EL (cell line): Measurements from ENCODE around the gene KLHL3.
A peak's percentile ranks its signal among the peaks of the same experiment; 100 is the strongest.

Experiments used
- DNase-seq: peaks from one replicate; pipeline ENCODE4 v3.0.0-alpha.2; 2016

KLHL3 gene

DNA sequence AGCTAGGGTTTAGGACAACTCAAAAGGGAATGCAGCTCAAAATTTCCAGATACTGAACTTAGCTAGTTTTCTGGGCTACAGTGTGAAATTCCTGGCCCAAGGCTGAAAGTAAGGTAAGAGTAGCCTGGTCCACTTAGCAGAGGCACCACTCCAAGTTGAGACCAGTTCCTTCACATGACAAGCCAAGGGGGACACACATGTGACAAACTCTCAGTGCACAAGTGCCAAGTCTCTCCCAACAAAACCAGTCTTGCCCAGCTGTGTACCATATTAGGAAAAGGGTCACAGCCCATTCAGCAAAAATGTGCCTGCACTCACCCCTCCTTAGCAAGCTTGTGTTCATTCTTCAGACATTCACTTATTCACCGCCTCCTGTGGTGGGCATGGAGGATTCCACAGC is 27.8 kb downstream of the KLHL3 start:
- no peak for DNase-seq

DNA sequence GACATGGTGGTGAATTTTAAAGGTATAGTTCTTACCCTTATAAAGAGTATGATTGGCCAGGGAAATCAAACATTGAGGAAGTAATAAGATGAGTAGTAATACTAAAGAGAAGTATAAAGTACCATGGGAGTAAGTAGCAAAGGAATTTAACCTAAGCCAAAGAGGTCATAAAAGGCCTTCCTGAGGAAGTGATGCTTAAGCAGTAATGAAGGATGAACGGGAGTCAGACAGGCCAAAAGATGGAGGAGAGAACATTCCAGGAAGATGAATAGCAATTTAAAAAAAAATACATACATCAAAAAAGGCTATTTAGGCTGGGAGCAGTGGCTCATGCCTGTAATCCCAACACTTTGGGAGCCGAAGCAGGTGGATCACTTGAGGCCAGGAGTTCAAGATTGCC is 29.0 kb downstream of the KLHL3 start:
- DNase-seq, result peak; percentile 72

DNA sequence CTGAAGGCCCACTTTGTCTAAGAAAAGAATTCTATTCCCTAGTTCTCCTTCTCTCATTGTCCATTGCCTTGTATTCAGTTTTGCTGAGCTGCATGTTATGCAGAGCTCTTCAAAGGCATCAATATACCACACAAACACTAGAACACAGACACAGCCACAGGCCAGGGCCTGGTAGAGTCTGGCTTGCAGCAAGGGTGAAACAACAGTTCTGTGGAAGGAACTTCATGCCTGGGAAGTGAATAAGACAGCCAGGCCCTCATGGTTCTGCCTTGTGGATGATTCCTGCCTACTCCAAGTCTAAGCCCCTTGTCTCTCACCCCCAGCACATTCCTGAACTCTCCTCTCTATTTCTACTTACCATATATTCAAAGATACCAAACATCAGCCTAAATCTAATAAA is 30.8 kb downstream of the KLHL3 start:
- DNase-seq, result peak; percentile 24

DNA sequence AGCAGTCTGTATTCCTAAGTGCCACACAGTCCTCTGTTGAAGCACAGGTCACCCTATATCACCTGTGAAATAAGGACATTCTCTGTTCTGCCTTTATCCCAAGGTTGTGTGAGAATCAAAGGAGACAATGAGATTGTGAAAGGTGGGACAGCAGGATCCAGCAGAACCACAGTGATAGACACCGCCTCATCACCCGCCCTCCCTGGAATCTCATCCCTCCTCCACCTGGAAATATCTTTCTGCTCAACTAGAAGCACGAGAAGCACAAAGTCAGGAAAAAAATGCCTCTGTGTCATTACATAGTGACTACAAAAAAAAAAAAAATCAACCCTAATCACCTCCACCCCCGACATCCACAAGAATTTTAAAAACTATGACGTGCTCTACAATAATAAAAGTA is 32.3 kb downstream of the KLHL3 start:
- no peak for DNase-seq

DNA sequence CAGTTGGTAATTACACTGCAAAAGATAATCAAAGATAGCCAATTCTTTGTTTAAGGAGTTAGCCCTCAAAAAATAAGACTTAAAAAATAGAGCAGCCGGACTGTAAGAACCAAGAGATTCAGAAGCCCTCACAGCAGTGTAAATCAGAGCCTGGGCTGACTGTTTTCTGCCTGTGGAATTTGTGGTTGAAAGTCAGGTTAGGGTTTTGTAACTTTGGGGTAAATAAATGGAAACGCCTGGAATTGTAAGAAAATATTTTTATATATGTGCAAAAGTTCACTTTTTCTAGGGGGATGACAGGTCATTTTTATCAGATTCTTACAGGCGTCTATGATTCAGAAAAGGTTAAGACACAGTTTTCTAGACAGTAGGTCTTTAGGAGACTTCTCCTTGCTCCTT is 35.6 kb downstream of the KLHL3 start:
- DNase-seq, result no peak

DNA sequence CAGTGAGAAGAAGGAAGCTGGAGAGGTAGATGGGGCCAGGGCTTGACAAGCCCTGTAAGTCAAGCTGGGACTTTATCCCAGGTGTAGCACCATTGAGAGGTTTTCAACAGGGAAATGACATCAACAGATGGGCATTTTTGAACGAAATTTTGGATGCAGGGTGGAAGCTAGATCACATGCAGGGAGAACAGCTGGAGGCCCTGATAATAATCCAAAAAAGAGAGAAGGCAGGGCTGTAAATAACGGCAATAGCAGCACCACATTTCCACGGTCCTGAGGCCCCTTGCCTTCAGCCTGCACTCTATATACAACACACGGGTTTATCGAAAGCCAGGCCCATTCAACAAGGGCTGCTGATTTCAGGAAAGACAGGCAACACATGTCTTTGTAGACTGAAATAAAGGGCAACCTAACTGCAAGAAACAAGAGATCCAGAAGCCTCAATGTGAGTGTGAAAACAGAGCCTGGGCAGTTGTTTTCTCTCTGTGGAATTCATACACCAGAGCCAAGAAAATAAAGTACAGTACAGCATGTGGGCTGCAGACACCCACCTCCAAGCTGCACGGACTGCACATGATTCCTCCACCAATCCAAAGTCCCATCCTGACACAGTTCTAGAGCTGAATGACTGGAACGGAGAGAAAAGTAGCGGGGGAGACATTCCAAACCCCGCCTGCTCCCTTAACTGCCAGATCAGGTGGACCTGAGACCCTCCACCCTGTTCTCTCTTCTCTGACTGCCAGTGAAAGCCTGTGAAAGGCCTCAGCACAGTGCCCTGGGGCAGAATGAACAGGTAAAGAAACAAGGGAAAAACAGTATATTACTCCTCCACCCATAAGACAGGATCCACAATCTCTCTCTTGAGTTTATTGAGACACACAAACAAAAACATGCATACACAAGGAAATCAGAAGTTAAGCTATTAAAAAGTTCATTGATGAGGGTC is 36.3 kb downstream of the KLHL3 start:
- DNase-seq, result no peak

DNA sequence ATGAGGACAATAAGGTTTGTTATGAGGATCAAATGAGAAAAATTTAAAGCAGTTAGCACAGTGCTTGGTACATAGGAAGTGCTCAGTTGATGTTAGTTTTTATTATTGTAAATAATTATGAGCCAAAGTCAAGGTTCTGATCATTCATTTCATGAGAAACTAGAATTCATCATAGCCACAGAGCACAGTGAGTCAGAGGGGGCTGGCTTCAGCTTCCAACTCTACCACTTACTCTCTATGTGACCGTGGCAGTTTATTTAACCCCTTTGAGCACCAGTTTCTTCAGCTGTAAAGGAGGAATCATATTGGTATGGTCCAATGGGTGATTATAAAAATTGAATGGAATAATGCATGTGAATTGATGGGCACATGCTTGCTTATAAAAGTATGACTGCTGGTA is 39.4 kb downstream of the KLHL3 start:
- peak; percentile 45 for DNase-seq

DNA sequence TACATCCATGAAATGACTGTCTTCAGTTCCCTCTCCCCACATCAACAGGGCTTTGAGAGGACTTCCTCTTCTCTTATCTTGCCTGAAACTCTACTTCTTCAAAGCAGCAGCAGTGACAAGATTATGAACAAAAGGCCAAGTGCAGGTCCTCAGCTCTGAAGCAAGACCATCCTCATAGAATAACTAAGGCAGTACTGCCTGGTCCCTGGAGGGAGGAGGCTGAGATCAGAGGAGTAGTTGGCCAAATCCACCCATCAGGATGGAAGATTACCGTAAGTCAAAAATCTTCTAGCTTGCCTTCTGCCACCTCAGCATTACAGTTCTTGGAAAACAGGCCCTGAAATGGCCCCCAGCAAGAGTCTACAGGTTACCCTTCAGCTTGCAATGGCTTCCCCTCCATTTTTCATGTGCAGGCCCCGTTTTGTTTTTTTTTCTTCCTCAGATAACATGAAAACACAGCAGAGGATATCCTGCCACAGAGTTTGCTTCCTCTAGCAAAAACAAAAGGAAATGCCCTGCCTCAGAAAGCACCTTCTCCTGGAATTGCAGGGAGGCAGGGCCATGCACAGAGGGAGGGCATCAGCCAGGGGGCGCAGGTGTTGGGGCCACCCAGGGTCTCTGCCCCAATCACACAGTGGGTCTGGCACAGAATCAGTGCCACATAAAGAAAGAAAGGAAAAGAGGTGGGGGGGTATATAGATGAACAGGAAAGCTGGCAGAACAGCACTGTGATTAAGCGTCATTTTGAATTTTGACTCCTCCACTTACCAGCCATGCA is 40.0 kb downstream of the KLHL3 start:
- DNase-seq, result no peak

DNA sequence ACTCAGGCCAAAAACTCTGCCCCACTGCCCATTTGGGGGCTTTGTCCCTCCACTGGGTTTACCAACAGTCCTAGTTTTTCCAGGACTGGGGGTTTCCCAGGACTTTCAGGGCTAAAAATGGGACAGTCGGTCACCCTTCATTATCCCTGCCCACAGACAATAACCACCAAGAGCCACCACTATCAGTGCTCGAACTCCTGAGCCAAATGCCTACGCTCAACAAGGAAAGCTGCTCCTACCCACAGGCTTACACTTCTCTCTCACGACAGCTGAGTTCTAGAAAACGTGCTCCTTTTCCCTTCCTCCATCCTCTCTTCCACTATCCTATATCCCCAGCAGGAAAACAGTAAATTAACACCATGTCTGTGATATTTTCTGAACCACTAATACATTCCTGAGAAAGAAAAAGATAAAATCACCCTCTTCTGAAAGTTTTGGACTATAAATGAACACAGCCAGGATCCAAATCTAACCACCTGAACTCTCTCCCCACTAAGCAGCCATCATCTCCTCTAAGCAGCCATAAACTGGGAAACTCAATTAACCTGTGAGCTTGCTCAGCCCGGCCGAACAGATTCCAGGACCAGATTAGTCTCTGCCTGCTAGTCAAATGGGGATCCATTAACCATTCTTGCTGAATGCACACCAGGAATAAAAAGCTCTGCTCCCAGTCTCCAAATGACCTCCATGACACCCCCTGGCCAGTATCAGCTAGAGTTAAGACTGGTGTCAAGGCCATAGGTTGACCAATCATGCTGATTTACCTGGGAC is 41.8 kb downstream of the KLHL3 start:
- no peak for DNase-seq

DNA sequence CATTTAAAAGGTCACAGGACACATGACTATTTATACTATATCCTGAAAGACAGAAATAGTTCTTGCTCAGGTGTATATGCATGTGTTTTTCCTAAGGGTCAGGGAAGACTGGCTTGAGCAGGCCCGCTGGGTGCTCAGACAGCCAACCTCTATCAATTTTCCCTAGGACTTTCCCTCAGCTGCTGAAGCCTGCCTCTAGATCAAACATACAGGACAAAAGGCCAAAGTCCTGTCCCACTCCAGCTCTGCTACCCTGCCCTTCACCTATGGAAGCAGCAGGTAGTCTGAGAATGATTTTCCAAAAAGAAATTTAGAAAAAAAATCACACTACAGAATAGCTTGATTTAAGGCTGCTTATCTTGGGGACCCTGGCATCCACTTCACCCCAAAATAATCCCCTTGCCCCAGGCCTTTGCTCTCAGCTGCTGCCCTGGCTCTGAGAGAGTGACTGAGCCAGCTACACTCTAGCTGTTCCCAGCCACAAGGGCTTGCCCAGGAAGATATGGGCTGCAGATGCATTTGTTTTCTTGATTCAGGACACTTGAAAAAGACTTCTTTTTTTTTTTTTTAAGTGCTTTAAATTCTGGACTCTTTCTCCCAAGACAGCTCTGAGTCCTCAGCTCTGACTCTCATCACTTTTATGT is 42.5 kb downstream of the KLHL3 start:
- no peak for DNase-seq

DNA sequence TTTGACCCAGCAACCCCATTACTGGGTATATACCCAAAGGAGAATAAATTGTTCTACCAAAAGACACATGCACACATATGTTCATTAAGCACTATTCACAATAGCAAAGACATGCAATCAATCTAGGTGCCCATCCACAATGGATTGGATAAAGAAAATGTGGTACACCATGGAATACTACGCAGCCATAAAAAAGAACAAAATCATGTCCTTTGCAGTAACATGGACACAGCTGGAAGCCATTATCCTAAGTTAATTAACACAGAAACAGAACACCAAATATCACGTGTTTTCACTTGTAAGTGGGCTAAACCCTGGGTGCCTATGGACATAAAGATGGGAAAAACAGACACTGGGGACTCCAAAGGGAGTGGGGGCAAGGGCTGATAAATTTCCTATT is 46.6 kb downstream of the KLHL3 start:
- no peak for DNase-seq

DNA sequence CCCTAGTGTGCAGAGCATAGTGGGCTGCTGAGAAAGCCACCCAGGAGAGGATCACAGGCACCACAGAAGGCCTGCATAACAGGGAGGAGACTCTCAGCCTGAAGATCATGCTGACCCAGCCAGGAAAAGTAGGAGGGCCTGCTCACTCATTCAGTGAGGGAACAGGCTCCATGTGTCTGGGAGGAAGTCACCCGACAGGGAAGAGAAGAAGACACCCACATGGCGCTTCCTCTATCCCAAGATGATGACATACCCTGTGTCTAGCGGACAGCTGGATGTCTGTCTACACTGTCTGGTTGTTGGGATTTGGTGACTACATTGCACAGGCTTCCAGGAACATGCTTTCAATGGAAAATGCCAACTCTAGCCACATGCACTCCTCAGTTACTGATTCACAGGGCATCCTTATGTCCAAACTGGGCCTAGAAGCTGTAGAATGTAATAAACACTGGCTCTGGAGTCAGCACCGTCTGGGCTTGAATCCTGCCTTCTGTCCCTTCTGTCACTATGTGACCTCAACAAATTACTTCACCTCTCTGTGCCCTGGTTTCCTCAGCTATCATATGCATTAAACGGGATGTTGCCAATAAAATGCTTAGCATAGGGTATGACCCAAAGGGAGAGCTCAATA is 47.6 kb downstream of the KLHL3 start:
- DNase-seq, result peak; percentile 4

DNA sequence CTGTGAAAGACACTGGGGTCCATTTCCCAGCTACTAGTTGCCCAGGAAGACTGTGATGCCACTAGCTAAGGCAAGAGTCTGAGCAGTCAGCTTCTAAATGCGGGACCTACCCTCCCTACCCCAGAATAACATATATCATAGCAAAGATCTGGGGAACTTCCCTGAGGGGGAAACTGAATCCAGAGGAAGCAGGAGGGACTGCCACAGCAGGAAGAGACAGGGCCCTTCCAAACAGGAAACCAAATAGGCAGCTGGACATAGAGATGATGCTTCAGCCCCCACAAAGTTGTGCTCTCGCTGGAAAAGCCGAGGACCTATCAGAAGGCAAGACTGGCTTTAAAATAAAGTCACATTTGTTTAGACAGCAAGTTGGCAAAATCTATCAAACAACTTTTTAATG is 51.1 kb downstream of the KLHL3 start:
- no peak for DNase-seq

DNA sequence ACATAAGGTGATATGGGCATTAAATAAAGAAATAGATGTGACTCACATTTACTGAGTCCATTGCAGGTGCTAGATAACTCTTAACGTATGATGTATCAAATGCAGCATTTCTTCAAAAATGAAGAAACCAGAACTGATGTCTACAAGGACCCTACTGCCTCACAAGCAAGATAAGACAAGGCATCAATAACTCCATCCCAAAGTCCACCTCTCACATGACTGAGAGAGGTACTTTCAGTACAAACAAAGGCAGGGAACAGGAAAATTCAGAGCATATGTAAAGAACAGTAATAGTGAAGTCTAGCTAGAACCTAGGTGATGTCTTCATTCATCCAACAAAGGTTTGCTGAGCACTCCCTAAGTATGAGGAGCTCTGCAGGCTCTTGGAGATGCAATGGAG is 54.7 kb downstream of the KLHL3 start:
- no peak for DNase-seq

DNA sequence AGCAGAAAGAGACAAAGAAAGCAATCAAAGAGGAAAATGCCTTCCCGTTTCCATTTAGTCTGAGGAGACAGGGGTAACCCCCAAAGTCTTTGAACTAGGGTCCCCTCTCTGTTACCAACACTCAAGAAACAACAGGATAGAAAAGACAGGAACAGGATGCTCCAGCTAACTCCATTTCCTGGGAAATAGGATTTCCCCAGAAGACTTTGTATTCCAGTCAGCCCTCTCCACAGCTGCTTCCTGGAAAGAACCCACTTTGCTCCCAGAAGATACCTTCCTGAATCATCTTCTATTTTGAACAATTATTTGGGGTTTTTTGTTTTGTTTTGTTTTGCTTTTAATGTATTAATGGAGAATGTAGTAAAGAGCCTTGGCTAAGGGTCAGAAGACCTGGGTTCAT is 56.0 kb downstream of the KLHL3 start:
- no peak for DNase-seq

DNA sequence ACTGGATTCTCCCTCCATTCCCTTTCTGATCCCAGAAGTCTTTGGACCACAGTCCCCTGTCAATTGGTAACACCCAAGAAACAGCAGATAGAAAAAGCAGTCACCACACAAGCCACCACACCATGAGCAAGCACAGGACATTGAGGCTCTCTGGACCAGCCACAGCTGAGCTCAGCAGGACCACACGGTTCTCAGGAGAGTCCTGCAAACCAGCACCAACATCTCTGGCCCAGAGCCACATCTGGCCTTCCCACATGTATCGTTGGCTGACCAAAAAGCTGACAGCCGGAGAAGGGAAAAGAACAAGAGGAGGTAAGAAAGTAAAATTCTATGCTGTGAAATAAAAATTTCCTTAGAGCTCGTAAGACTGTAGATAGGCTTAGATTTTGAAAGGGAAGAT is 56.7 kb downstream of the KLHL3 start:
- no peak for DNase-seq

DNA sequence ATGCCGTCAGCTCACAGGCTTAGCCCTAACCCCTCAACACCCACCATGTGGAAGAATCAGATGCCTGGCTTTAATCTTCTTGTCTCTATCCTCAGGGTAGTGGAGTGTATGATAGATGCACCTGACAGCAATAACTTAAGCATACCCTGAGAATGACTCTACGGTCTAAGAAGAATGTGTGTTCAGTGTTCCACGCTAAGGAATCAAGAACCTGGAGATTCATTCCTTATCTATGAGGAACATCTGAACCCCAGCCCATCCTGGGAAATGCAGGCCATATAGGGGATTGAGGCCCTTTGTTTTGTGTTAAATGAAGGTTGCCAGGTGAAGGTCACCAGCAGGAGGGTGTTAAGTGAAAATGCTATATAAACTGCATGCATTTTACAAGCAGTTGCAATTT is 63.0 kb downstream of the KLHL3 start:
- DNase-seq, result no peak

DNA sequence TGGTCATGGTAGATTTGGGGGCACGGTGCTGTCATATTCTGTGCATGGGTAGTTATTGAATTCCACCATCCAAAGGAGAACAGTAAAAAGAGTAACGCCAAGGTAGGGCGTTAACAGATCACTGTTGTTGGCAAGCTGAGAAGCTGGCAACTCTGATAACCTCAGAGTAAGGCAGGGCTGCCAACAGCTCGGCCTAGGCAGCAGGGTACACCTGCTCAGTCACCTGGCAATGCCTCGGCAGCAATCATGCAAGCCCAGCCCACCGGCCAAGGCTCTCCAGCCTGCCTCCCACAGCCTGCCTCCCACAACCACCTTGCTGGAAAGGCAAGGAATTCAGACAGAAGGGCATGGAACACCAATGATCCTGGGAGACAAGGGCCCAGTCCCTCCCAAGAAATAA is 63.9 kb downstream of the KLHL3 start:
- no peak for DNase-seq

DNA sequence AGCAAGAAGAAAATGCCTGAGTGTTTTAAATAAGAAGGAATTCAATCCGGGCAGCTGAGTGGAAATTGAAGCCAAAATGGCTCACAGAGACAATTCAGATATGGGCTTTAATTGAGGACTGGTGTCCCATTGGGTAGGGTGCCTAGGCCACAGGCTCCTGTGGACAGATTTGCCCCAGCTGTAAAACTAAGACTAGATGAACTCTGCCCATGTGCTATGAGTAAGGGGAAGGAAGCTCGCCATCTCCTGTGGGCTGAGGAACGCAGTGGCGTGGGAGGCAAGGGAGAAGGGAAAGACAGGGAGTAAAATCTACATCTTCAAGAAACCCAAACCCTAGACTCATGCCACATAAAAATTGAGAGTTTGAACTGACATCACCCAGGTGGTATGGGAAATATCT is 66.1 kb downstream of the KLHL3 start:
- no peak for DNase-seq

DNA sequence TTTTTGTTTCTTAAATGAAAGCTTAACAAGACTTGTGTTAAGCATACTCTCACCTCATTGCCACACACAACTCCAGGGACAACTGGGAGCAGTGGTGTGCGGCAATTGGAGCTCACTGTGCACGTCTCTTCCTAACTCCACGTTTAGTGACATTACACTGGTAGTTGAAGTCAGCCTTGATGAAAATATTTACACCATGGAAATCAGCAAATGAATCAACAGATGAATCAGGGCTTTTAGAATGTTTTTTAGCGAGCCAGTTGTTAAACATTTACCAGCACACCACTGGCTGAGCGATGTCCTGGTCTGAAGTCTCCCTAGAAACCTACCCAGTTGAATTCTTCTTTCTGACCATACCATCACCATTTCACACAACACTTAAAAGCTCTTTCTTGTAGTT is 67.3 kb downstream of the KLHL3 start:
- no peak for DNase-seq

DNA sequence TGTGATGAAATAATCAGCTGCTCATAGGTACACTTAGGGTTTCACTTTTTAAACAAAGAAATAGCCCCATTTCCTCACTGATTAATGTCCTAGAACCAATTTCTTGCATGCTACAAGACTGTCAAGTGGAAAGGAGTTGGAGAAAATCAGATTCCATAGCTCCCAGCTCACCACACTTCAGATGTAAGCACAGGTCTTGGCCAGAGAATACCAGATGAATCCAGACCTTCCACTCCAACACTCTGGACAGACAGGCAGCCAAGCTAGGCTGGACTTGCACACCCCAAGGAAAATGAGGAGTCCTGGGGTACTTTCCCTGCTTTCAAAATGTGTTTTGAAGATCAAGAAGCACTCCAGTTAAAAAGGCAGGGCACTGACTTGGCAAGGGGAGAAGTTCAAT is 68.5 kb downstream of the KLHL3 start:
- DNase-seq, result no peak

DNA sequence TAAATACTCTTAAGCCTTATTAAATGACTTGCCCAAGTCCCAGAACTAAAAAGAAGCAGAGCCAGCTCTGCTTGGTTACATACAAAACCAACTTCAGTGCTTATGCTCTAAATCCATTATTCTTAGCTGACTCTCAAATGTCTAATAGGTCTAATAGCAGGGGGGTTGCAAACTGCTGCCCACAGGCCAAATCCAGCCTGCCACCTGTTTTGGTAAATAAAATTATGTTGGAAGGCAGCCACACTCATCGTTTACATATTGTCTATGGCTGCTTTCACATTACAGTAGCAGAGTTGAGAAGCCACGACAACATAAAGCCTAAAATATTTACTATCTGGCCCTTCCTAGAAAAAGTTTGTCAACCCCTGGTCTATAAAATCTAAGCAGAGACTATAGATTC is 69.0 kb downstream of the KLHL3 start:
- DNase-seq, result no peak

DNA sequence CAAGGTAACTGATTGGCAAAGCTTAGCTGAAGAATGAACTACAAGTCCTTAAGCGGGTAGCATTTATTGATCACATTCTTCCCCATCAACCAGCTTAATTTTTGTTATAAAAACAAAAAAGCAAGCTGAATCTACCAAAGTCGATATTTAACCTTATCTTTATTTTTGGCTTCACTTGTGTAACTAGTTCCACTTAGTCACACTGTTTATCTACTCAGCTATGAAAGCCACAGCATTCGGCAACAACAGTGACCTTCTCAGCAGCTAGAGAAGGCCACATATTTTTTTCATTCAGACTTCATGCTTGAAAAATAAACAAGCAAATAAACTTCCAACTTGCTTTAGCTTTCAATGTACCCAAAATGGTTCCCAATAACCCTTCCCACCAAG is 69.4 kb downstream of the KLHL3 start:
- peak; percentile 8 for DNase-seq
